H1 (cell line): ENCODE data around the gene MLPH. TPM values are rescaled to one million over a fixed set of nuclear protein-coding genes. Genes with fewer than 3 reads are reported as not detected.

ENCODE experiments used
- BACH1 ChIP-seq: IDR thresholded peaks from 2 replicates; pipeline ENCODE4 v1.6.1; 2012; ENCODE audit warnings: low read length, improper control_type of control experiment
- CHD1 ChIP-seq: IDR thresholded peaks from 2 replicates; pipeline ENCODE4 v1.6.1; 2012; ENCODE audit warnings: low read depth, low read length, improper control_type of control experiment
- CHD2 ChIP-seq: IDR thresholded peaks from 2 replicates; pipeline ENCODE4 v1.6.1; 2012; ENCODE audit warnings: low read length, improper control_type of control experiment
- EZH2 ChIP-seq: fragments of 200-600 bp; sonication (generic); IDR thresholded peaks from 2 replicates; pipeline ENCODE4 v1.7.1; 2012; ENCODE audit warnings: low read depth, mild to moderate bottlenecking, moderate library complexity, low read length, inconsistent platforms; ENCODE audit not compliant: severe bottlenecking
- HDAC6 ChIP-seq: IDR thresholded peaks from one replicate; pipeline ENCODE4 v1.7.1; 2012; ENCODE audit warnings: low read depth, mild to moderate bottlenecking, inconsistent platforms, low read length, moderate library complexity
- RAD21 ChIP-seq, 2 experiments: IDR thresholded peaks in 1 of 2; conservative IDR thresholded peaks in 1 of 2; 2 replicates each; pipeline ENCODE4 v1.6.1; 2011; ENCODE audit warnings: low read depth in 2 of 2, low read length in 2 of 2, improper control_type of control experiment in 1 of 2, inconsistent platforms in 1 of 2, mild to moderate bottlenecking in 1 of 2, moderate library complexity in 1 of 2
- RBBP5 ChIP-seq: IDR thresholded peaks from 2 replicates; pipeline ENCODE4 v1.7.1; 2012; ENCODE audit warnings: low read depth, mild to moderate bottlenecking, inconsistent platforms, low read length, moderate library complexity, borderline replicate concordance
- SRF ChIP-seq: IDR thresholded peaks from 2 replicates; pipeline ENCODE4 v1.6.1; 2011; ENCODE audit warnings: mild to moderate bottlenecking, low read depth, low read length, moderate library complexity
- polyA plus RNA-seq, 7 experiments: library from polyadenylated mRNA; depleted of rRNA in 3 of 7; stranded (reverse) in 5 of 7; unstranded in 2 of 7; fragments of >200 nt in 5 of 7; fragments of 200-250 nt in 2 of 7; gene quantifications; 1 replicate in 5 of 7; 2 replicates in 1 of 7; 4 replicates in 1 of 7; pipeline versions ENCODE4 v1.2.1 to v1.2.3, GENCODE V29; 2011 to 2013; ENCODE audit warnings: missing spikeins in 2 of 7, mixed read lengths in 2 of 7
- total RNA-seq: library from RNA; stranded (reverse); fragmentation: NEBNext Ultra II Directional; extraction: Animal tissue kit (Norgen Biotek cat#: 25700); gene quantifications from 2 replicates; pipeline ENCODE4 v1.2.1, GENCODE V29; 2021
- TF ChIP-seq, protein P1 (sequence below), 3 experiments: IDR thresholded peaks; 1 replicate in 2 of 3; 2 replicates in 1 of 3; pipeline versions ENCODE4 v1.5.1 to v1.6.1; 2011; ENCODE audit warnings: low read length in 3 of 3, mild to moderate bottlenecking in 3 of 3, inconsistent platforms in 2 of 3, low read depth in 1 of 3, moderate library complexity in 1 of 3; ENCODE audit not compliant: insufficient read depth in 1 of 3; ENCODE audit errors: control extremely low read depth in 1 of 3
- TF ChIP-seq, protein P2 (sequence below): IDR thresholded peaks from 2 replicates; pipeline ENCODE4 v1.6.1; 2012; ENCODE audit warnings: inconsistent platforms

The MLPH gene
- total and polyA plus RNA-seq, 2 of the 8 experiments (the other 6 are each of a cell fraction or from before 2014, with no cell fraction given), result 12.7 to 17.0 TPM

DNA sequence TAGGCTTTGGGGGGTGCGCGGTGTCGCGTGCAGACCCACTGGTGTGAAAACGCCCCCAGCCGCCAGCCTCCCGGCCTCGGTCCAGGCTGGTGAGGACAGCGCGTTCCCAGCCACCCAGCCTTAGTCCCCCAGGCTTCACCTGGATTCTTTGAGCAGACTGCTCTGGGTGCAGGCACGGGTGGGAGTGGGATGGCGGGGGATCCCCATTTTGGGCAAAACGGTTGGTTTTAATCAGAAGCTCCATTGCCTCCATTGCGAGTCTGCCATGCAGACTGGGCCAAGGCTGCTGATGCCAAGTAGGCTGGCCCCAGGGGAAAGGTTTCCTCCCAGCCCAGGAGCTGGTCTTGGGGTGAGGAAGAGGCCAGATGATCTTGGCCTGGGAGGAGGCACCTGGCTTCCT, 445 bp downstream of the MLPH start (continued):
- TF ChIP-seq, protein P1, sequence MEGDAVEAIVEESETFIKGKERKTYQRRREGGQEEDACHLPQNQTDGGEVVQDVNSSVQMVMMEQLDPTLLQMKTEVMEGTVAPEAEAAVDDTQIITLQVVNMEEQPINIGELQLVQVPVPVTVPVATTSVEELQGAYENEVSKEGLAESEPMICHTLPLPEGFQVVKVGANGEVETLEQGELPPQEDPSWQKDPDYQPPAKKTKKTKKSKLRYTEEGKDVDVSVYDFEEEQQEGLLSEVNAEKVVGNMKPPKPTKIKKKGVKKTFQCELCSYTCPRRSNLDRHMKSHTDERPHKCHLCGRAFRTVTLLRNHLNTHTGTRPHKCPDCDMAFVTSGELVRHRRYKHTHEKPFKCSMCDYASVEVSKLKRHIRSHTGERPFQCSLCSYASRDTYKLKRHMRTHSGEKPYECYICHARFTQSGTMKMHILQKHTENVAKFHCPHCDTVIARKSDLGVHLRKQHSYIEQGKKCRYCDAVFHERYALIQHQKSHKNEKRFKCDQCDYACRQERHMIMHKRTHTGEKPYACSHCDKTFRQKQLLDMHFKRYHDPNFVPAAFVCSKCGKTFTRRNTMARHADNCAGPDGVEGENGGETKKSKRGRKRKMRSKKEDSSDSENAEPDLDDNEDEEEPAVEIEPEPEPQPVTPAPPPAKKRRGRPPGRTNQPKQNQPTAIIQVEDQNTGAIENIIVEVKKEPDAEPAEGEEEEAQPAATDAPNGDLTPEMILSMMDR (IDR thresholded peaks at IDR 0.05; ENCODE audit: control extremely low read depth in 1 of 3, insufficient read depth in 1 of 3, low read depth in 1 of 3, low read length in 3 of 3), result no peak
- TF ChIP-seq HDAC6 (no peak), EZH2 (no peak), BACH1 (no peak), CHD1 (no peak), CHD2 (no peak), RAD21 (IDR thresholded peaks at IDR 0.05 in 1 of 2, conservative IDR thresholded peaks at IDR 0.05 in 1 of 2; ENCODE audit: low read depth in 2 of 2, low read length in 2 of 2) (no peak), RBBP5 (no peak), SRF (no peak)
- TF ChIP-seq, protein P2, sequence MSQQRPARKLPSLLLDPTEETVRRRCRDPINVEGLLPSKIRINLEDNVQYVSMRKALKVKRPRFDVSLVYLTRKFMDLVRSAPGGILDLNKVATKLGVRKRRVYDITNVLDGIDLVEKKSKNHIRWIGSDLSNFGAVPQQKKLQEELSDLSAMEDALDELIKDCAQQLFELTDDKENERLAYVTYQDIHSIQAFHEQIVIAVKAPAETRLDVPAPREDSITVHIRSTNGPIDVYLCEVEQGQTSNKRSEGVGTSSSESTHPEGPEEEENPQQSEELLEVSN, result no peak
- TF ChIP-seq, all 59 proteins: peak for 0
